Measurements from ENCODE around the gene NHERF2. TPM values are rescaled to one million over a fixed set of nuclear protein-coding genes. Genes with fewer than 3 reads are reported as not detected.

Gene NHERF2
- total and polyA plus RNA-seq, 9 of the 15 experiments (the other 6 are each of a cell fraction or from before 2014, with no cell fraction given) = 0.15 to 42.0 (median 12.5) TPM

GRCh38 chr16:2036200-2036966, 9.7 kb downstream of the NHERF2 start:
- no peak for ATAC-seq
- no peaks in the 10 kb centered on the region for H3K27me3 ChIP-seq (ENCODE audit: control insufficient read depth in 2 of 2, insufficient read depth in 2 of 2, low read length in 2 of 2)
- TF ChIP-seq HNRNPL (IDR thresholded peaks at IDR 0.05; ENCODE audit: low read depth, low read length) (0 out of 2 replicates have a peak, but pooled peaks have one; percentile 17), ILF3 (IDR thresholded peaks at IDR 0.05; ENCODE audit: borderline replicate concordance) (no peak), RBFOX2 (IDR thresholded peaks at IDR 0.05; ENCODE audit: low read depth, low read length) (peak; percentile 40; the same call in 1 of the 2 replicates)
- no peaks in the 10 kb centered on the region for H3K9me3 ChIP-seq (replicated peaks; ENCODE audit: control insufficient read depth, insufficient read depth, low read depth, low read length)
- POLR2A ChIA-PET = interaction anchor here (1.1 kb wide), 1 partner anchor 19 kb away, joined by 3 read pairs; no protein-coding TSS in a partner anchor
- peaks cover 16% of the 10 kb centered on the region; the same call in 1 of the 3 replicates for H3K36me3 ChIP-seq (ENCODE audit: control insufficient read depth, insufficient read depth, low read length)
- intact Hi-C loops (cut with micrococcal nuclease) = no loop called here
- no peak for FAIRE-seq
- H3K9ac ChIP-seq (ENCODE audit: insufficient read depth in 1 of 2, low read depth in 2 of 2, low read length in 2 of 2) = peak overlapping the region in 1 of 2 experiments; percentile 81; a peak in 2 of 4 replicates
- DNase-seq (ENCODE audit: extremely low read depth in 1 of 4, low spot score in 3 of 4) = no peak
- in situ Hi-C loops (cut with MboI) = no loop called here
- H3K4me3 ChIP-seq = no peak overlapping the region
- CTCF ChIA-PET (ENCODE audit: low intra/inter-chr PET ratio) = no interaction called here
- no peaks in the 10 kb centered on the region for H3K9me1 ChIP-seq (ENCODE audit: control insufficient read depth, insufficient read depth, low read length)
- no peak overlapping the region for H3K27ac ChIP-seq (ENCODE audit: extremely low read depth, low read depth, low read length)
- H2AFZ ChIP-seq (ENCODE audit: low read depth, low read length) = no peak overlapping the region
- H3K79me2 ChIP-seq (ENCODE audit: control insufficient read depth, insufficient read depth, low read length) = peaks cover 8% of the 10 kb centered on the region; the same call in 1 of the 3 replicates
- peaks cover 14 to 91% of the 10 kb centered on the region in 2 experiments for H3K4me1 ChIP-seq (replicated peaks in 1 of 2; ENCODE audit: control insufficient read depth in 2 of 2, insufficient read depth in 2 of 2, low read length in 2 of 2)
- 93% methylated on average over 28 of the region's 47 CpGs for WGBS (ENCODE audit: insufficient coverage, low coverage, missing lambda C conversion rate)
- no peak overlapping the region for H3K4me2 ChIP-seq (ENCODE audit: insufficient read depth, low read length)
- no peaks in the 10 kb centered on the region for H4K20me1 ChIP-seq (replicated peaks; ENCODE audit: control insufficient read depth, insufficient read depth, low read length)
- BruUV-seq (replicated peaks) = no TSS peak

GRCh38 chr16:2037115-2037514, 10.4 kb downstream of the NHERF2 start:
- peak overlapping the region in 1 of 2 experiments; percentile 52; a peak in 1 of 4 replicates for H3K9ac ChIP-seq (ENCODE audit: insufficient read depth in 1 of 2, low read depth in 2 of 2, low read length in 2 of 2)
- FAIRE-seq (no peak), ATAC-seq (no peak), DNase-seq (ENCODE audit: extremely low read depth in 1 of 4, low spot score in 3 of 4) (no peak)
- H3K4me3 ChIP-seq = no peak overlapping the region
- H3K36me3 ChIP-seq (ENCODE audit: control insufficient read depth, insufficient read depth, low read length) = peaks cover 16% of the 10 kb centered on the region; the same call in 1 of the 3 replicates
- intact Hi-C loops (cut with micrococcal nuclease) = no loop called here
- ChIA-PET POLR2A (interaction anchor here (0.5 to 1.3 kb wide), 4 partner anchors 10 to 118 kb away, joined by 3 to 6 read pairs (median 4); partner anchors contain the start of genes NTHL1 and TSC2), CTCF (ENCODE audit: low intra/inter-chr PET ratio) (no interaction called here)
- H3K9me3 ChIP-seq (replicated peaks; ENCODE audit: control insufficient read depth, insufficient read depth, low read depth, low read length) = no peaks in the 10 kb centered on the region
- H3K9me1 ChIP-seq (ENCODE audit: control insufficient read depth, insufficient read depth, low read length) = no peaks in the 10 kb centered on the region
- H4K20me1 ChIP-seq (replicated peaks; ENCODE audit: control insufficient read depth, insufficient read depth, low read length) = no peaks in the 10 kb centered on the region
- no peak overlapping the region for H3K4me2 ChIP-seq (ENCODE audit: insufficient read depth, low read length)
- no peak overlapping the region for H3K27ac ChIP-seq (ENCODE audit: extremely low read depth, low read depth, low read length)
- H3K27me3 ChIP-seq (ENCODE audit: control insufficient read depth in 2 of 2, insufficient read depth in 2 of 2, low read length in 2 of 2) = no peaks in the 10 kb centered on the region
- in situ Hi-C loops (cut with MboI) = no loop called here
- TF ChIP-seq COPS2 (conservative IDR thresholded peaks at IDR 0.05) = no peak
- TF ChIP-seq ZNF740 (CRISPR knock-in tag; IDR thresholded peaks at IDR 0.05) = 0 out of 2 replicates have a peak, but pooled peaks have one; percentile 35
- TF ChIP-seq ZNF740 (tag; IDR thresholded peaks at IDR 0.05) = no peak
- peaks cover 14 to 96% of the 10 kb centered on the region in 2 experiments for H3K4me1 ChIP-seq (replicated peaks in 1 of 2; ENCODE audit: control insufficient read depth in 2 of 2, insufficient read depth in 2 of 2, low read length in 2 of 2)
- 87% methylated on average over 12 of the region's 15 CpGs for WGBS (ENCODE audit: insufficient coverage, low coverage, missing lambda C conversion rate)
- BruUV-seq (replicated peaks) = no TSS peak
- H2AFZ ChIP-seq (ENCODE audit: low read depth, low read length) = no peak overlapping the region
- H3K79me2 ChIP-seq (ENCODE audit: control insufficient read depth, insufficient read depth, low read length) = peaks cover 8% of the 10 kb centered on the region; the same call in 1 of the 3 replicates

Data from K562 (cell line).